HG02642 (cell line): ENCODE results near the gene ANKS4B.
"Not testable (repeated sequence)": the region's sequence is repeated elsewhere in the genome, so short reads cannot be mapped to it uniquely, and the experiment has no call there.

Experiments
- ATAC-seq: cut with Tn5 transposase; IDR thresholded peaks from one replicate; pipeline ENCODE4 v1.9.1; 2021; ENCODE audit warnings: mild to moderate bottlenecking; ENCODE audit not compliant: unreplicated experiment, poor library complexity

The ANKS4B gene

GRCh38 chr16:21283521-21284289 lies 50.2 kb downstream of the ANKS4B start:
- no peak for ATAC-seq

DNA sequence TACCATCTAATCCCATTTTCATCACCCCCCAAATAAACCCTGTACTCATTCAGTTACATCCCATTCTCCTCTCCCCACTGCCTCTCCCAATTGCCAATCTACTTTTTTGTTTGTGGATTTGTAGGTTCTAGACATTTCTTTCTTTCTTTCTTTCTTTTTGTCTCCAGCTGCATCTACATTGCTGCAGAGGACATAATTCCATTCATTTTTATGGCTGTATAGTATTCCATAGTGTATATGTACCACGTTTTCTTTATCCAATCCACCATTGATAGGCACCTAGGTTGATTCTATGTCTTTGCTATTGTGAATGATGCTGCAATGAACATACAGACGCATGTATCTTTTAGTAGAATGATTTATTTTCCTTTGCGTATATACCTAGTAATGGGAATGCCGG lies 50.9 kb downstream of the ANKS4B start:
- no peak for ATAC-seq

DNA sequence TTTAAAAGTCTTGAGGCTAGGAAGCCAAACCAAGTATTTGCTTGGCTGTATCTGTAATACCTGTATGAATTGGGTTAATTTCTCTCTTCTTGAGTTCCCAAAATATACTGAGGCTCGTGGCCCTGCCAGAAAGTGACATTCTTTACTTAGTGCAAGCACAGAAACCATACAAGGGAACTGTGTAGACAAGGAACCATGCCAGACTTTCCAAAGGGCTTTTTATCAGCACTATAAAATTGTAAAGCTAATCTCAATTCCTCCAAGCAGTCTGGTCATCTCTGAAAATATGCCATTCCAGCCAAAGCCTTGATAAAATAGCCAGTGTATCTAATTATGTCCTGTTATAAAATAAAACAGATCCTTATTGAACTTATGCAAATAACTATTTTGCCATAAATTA lies 51.8 kb downstream of the ANKS4B start:
- no peak for ATAC-seq

GRCh38 chr16:21289789-21290188 lies 56.3 kb downstream of the ANKS4B start:
- not testable (repeated sequence) for ATAC-seq

DNA sequence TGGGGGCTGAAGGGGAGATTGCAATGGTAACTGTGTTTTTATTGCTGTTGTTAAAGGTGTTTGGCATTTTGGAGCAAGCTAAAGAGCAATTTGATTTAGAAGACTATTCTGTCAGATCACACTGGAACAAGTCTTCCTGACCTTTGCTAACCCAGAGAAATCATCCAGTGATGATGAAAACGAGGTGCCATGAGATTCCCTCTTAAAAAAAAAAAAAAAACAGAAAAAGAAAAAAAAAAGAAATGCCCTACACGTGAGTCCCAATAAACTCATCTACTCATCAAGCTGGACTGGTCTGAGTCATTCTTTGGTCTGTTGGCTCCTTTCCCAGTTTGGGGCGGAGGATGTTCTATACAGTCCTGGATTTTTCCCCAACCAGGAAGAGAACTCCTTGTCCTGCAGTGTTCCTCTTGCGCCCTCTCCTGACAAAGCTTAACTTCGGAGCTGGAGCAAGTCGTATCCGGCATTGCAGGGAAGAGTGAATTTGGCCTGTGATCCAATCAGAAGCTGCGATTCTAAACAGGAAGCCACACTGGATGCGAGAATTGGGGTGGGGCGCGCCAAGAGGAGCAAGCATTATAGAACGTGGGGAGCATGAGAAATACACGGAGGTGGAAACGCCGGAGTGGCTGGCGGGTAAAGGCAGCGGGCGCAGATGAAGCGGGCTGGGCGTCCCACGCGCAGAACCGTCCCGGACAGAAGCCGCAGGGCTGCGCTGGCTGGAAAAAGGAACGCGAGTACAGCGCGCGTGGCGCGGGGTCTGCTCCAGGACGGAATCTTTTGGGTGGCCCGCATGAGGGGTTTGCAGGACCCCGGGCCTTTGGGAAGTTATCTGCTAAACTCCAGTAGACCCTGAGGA lies 67.0 kb downstream of the ANKS4B start:
- ATAC-seq, result peak; percentile 64

- peak; percentile 59 for ATAC-seq
These were observed 67.8 kb downstream of the ANKS4B start for GRCh38 chr16:21301168-21301894.

- ATAC-seq, result no peak
These were observed 68.4 kb downstream of the ANKS4B start for GRCh38 chr16:21301895-21302291.

- no peak for ATAC-seq
These were observed 69.0 kb downstream of the ANKS4B start for GRCh38 chr16:21302454-21302853.

GRCh38 chr16:21302898-21303528 lies 69.5 kb downstream of the ANKS4B start:
- ATAC-seq, result no peak
